ENCODE results near the gene GTPBP4.

- TF ChIP-seq ZZZ3 (CRISPR knock-in tag; IDR thresholded peaks at IDR 0.05; ENCODE audit: borderline replicate concordance) (no peak), JUND (CRISPR knock-in tag; IDR thresholded peaks at IDR 0.05) (no peak), CTCF (CRISPR knock-in tag; IDR thresholded peaks at IDR 0.05) (no peak), SIN3A (IDR thresholded peaks at IDR 0.05; ENCODE audit: borderline replicate concordance, low read depth, low read length) (no peak)
Observed at GRCh38 chr10:944034-944831, 44.0 kb upstream of the GTPBP4 start.

Data from HepG2 (cell line).